Glutamatergic neuron (in vitro differentiated cells): ENCODE results near the gene SHROOM4. TPM values are rescaled to one million over a fixed set of nuclear protein-coding genes. Genes with fewer than 3 reads are reported as not detected.

ENCODE experiments used
- DNase-seq: peaks from one replicate; pipeline ENCODE4 v3.0.0; 2022
- H3K27ac Mint-ChIP-seq: one replicate; pipeline ENCODE4 v1.8.0; 2020; ENCODE audit warnings: mild to moderate bottlenecking, mixed read lengths, inconsistent platforms; ENCODE audit not compliant: unreplicated experiment
- H3K27me3 Mint-ChIP-seq: one replicate; pipeline ENCODE4 v1.8.0; 2020; ENCODE audit warnings: mild to moderate bottlenecking, moderate library complexity, mixed read lengths, inconsistent platforms; ENCODE audit not compliant: unreplicated experiment
- H3K36me3 Mint-ChIP-seq: one replicate; pipeline ENCODE4 v1.8.0; 2020; ENCODE audit warnings: mild to moderate bottlenecking, mixed read lengths, inconsistent platforms; ENCODE audit not compliant: unreplicated experiment
- H3K4me1 Mint-ChIP-seq: one replicate; pipeline ENCODE4 v1.8.0; 2020; ENCODE audit warnings: mild to moderate bottlenecking, low read depth, mixed read lengths, inconsistent platforms; ENCODE audit not compliant: unreplicated experiment
- H3K4me3 Mint-ChIP-seq: one replicate; pipeline ENCODE4 v1.8.0; 2020; ENCODE audit warnings: mild to moderate bottlenecking, mixed read lengths, inconsistent platforms; ENCODE audit not compliant: unreplicated experiment
- H3K9me3 Mint-ChIP-seq: one replicate; pipeline ENCODE4 v1.8.0; 2020; ENCODE audit warnings: mild to moderate bottlenecking, moderate library complexity, mixed read lengths, inconsistent platforms; ENCODE audit not compliant: unreplicated experiment
- total RNA-seq: library from RNA; stranded (reverse); fragmentation: NEBNext Ultra II Directional; extraction: Animal tissue kit (Norgen Biotek cat#: 25700); gene quantifications from one replicate; pipeline ENCODE4 v1.2.1, GENCODE V29; 2021; ENCODE audit not compliant: unreplicated experiment
- TF ChIP-seq, protein P1 (sequence below): fragments of 200-600 bp; sonication (generic); IDR thresholded peaks from one replicate; pipeline ENCODE4 v1.5.0; 2021; ENCODE audit not compliant: partially characterized antibody, unreplicated experiment

SHROOM4 gene
- total RNA-seq, 1 donor from 2014 or later = 0.96 TPM

DNA sequence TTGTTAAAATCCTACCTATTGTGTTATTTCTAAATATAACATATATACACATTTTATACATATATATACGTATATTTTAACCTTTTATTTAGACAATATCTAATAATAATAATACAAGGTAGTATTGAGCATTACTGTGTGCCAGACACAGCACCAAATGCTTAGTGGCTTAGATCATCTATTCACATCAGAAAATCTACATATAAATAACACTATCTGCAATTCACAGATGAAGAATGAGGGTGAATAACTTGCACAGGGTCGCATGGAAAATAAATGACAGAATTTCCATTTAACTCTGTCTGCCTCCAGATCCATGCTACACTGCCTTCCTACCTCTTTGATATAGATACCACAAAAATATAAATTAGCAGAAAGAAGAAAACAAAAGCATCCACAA, 37.7 kb downstream of the SHROOM4 start:
- TF ChIP-seq, protein P1, sequence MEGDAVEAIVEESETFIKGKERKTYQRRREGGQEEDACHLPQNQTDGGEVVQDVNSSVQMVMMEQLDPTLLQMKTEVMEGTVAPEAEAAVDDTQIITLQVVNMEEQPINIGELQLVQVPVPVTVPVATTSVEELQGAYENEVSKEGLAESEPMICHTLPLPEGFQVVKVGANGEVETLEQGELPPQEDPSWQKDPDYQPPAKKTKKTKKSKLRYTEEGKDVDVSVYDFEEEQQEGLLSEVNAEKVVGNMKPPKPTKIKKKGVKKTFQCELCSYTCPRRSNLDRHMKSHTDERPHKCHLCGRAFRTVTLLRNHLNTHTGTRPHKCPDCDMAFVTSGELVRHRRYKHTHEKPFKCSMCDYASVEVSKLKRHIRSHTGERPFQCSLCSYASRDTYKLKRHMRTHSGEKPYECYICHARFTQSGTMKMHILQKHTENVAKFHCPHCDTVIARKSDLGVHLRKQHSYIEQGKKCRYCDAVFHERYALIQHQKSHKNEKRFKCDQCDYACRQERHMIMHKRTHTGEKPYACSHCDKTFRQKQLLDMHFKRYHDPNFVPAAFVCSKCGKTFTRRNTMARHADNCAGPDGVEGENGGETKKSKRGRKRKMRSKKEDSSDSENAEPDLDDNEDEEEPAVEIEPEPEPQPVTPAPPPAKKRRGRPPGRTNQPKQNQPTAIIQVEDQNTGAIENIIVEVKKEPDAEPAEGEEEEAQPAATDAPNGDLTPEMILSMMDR = no peak
- DNase-seq = no peak
- H3K9me3 Mint-ChIP-seq = no peaks in the 10 kb centered on the region
- no peak overlapping the region for H3K4me3 Mint-ChIP-seq
- H3K27ac Mint-ChIP-seq = no peak overlapping the region
- no peaks in the 10 kb centered on the region for H3K27me3 Mint-ChIP-seq
- H3K36me3 Mint-ChIP-seq = no peaks in the 10 kb centered on the region
- no peaks in the 10 kb centered on the region for H3K4me1 Mint-ChIP-seq

DNA sequence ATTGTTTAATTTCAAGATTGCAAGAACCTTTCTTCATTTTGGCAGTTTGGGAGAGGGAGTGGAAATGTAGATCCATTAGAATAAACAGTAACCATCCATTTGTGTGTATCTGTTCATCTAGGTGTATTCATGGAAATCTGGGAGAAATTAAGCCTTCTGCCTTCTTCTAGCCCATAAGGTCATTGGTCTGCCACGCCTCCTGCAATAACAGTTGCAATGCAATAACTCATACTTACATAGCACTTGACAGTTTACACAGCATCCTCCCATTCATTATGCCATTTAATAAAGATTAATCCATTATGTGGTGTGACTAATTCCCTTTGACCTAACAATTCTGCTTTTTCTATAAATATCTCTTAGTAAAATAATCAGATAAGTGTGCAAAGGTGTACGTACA, 42.6 kb downstream of the SHROOM4 start:
- TF ChIP-seq, protein P1 = no peak
- no peak overlapping the region for H3K4me3 Mint-ChIP-seq
- H3K27ac Mint-ChIP-seq = no peak overlapping the region
- no peaks in the 10 kb centered on the region for H3K36me3 Mint-ChIP-seq
- H3K9me3 Mint-ChIP-seq = no peaks in the 10 kb centered on the region
- DNase-seq = no peak
- H3K4me1 Mint-ChIP-seq = no peaks in the 10 kb centered on the region
- H3K27me3 Mint-ChIP-seq = no peaks in the 10 kb centered on the region

DNA sequence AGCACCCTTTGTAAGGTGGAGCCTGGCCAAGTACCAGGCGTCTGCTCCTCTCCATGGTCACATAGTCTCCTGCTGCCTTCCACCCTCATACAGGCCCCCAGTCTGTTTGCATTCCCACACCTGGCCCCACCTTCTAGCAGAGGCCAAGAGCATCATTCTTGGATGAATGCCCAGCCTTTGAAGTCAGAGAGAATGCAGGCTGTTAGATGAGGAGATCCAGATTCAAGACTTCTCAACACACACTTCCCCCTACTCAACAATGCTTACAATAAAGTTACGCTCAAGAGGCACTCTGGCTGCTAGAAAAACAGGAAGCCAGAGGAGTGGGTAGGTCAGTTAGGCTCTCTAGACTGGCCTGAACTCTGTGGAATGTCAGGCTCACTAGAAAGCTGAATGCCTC, 43.3 kb downstream of the SHROOM4 start:
- no peaks in the 10 kb centered on the region for H3K9me3 Mint-ChIP-seq
- TF ChIP-seq, protein P1 = no peak
- DNase-seq = no peak
- no peaks in the 10 kb centered on the region for H3K4me1 Mint-ChIP-seq
- H3K27me3 Mint-ChIP-seq = no peaks in the 10 kb centered on the region
- H3K36me3 Mint-ChIP-seq = no peaks in the 10 kb centered on the region
- H3K4me3 Mint-ChIP-seq = no peak overlapping the region
- H3K27ac Mint-ChIP-seq = no peak overlapping the region

DNA sequence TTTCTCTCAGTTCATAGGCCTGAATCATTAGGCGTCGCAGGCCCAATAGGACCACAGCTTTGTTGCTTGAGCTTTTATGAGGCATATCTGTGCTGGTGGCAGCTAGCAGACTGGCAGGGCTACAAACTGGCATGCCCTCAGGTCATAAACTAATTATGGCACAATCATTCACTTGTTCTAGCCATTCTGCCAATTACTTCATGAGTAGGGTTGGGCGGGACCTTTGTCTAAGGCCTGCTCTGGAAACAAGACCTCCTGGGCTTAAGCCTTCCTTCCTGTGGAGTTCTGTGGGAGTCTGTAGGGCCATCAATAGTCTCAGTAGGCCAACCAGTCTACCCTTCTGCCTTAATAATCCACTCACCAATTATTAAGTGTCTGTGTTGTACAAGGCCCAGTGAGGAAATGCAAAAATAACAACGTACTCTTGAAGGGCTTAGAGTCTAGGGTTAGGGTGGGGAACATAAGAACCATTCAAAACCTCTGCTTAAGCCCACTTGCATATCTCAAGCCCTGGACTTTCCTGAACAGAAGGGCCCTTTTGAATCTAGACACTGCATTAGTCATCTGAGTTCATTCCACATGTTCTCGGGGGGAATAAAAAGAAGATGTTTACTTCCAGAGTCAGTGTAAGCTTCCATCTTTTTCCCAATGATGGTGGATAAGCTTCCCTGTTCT, 44.5 kb downstream of the SHROOM4 start:
- Mint-ChIP-seq H3K36me3 (no peaks in the 10 kb centered on the region), H3K4me3 (no peak overlapping the region), H3K4me1 (no peaks in the 10 kb centered on the region), H3K27me3 (no peaks in the 10 kb centered on the region), H3K27ac (no peak overlapping the region), H3K9me3 (no peaks in the 10 kb centered on the region)
- TF ChIP-seq, protein P1 = no peak
- no peak for DNase-seq

DNA sequence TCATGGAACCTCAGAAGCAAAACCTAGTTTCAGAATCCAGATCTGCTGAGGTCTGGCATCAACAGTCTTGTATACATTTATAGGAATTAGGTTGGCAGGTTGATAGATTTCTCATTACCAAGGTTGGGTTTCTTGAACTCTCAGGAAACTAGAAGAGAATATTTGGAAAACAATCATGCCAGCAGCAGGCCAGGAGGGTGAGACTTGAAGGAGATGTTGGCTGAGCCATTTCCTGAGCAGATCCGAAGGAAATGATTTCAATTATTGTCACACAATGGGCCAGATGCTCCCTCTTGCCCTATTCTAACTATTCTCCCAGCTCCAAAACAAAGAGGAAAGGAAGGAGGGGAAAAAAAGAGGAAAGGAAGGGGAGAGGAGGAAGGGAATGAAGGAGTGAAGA, 45.2 kb downstream of the SHROOM4 start:
- H3K4me3 Mint-ChIP-seq = no peak overlapping the region
- H3K9me3 Mint-ChIP-seq = no peaks in the 10 kb centered on the region
- H3K27ac Mint-ChIP-seq = no peak overlapping the region
- H3K36me3 Mint-ChIP-seq = no peaks in the 10 kb centered on the region
- no peaks in the 10 kb centered on the region for H3K27me3 Mint-ChIP-seq
- no peak for DNase-seq
- TF ChIP-seq, protein P1 = no peak
- no peaks in the 10 kb centered on the region for H3K4me1 Mint-ChIP-seq
